HEK293 (cell line): Measurements from ENCODE around the gene RTN4RL2.

Source experiments
- GLIS1 ChIP-seq: fragments of 450-650 bp; formaldehyde crosslinking; IDR thresholded peaks from 2 replicates; pipeline ENCODE4 v1.5.1; 2016; ENCODE audit warnings: missing biosample characterization, missing genetic modification characterization
- INSM2 ChIP-seq: fragments of 450-650 bp; formaldehyde crosslinking; IDR thresholded peaks from 2 replicates; pipeline ENCODE4 v1.5.1; 2016; ENCODE audit warnings: missing biosample characterization, missing genetic modification characterization
- PATZ1 ChIP-seq: fragments of 450-650 bp; formaldehyde crosslinking; IDR thresholded peaks from 2 replicates; pipeline ENCODE4 v1.5.1; 2016; ENCODE audit warnings: missing biosample characterization, missing genetic modification characterization
- ZNF423 ChIP-seq: fragments of 450-650 bp; formaldehyde crosslinking; IDR thresholded peaks from 2 replicates; pipeline ENCODE4 v1.5.1; 2016; ENCODE audit warnings: missing biosample characterization, missing genetic modification characterization
- ZNF776 ChIP-seq: fragments of 450-650 bp; formaldehyde crosslinking; IDR thresholded peaks from 2 replicates; pipeline ENCODE4 v1.5.0; 2017; ENCODE audit warnings: missing biosample characterization, missing genetic modification characterization, borderline replicate concordance
- TF ChIP-seq, protein P1 (sequence below): fragments of 450-650 bp; formaldehyde crosslinking; IDR thresholded peaks from 2 replicates; pipeline ENCODE4 v1.5.1; 2016; ENCODE audit warnings: missing biosample characterization, missing genetic modification characterization

- TF ChIP-seq, protein P1, sequence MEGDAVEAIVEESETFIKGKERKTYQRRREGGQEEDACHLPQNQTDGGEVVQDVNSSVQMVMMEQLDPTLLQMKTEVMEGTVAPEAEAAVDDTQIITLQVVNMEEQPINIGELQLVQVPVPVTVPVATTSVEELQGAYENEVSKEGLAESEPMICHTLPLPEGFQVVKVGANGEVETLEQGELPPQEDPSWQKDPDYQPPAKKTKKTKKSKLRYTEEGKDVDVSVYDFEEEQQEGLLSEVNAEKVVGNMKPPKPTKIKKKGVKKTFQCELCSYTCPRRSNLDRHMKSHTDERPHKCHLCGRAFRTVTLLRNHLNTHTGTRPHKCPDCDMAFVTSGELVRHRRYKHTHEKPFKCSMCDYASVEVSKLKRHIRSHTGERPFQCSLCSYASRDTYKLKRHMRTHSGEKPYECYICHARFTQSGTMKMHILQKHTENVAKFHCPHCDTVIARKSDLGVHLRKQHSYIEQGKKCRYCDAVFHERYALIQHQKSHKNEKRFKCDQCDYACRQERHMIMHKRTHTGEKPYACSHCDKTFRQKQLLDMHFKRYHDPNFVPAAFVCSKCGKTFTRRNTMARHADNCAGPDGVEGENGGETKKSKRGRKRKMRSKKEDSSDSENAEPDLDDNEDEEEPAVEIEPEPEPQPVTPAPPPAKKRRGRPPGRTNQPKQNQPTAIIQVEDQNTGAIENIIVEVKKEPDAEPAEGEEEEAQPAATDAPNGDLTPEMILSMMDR (tag by site-specific recombination) = no peak
- TF ChIP-seq PATZ1 = no peak
- TF ChIP-seq GLIS1 (tag by site-specific recombination) = no peak
- TF ChIP-seq ZNF423 = no peak
- TF ChIP-seq ZNF776 = no peak
- TF ChIP-seq INSM2 (tag by site-specific recombination) = no peak
Measured at GRCh38 chr11:57481915-57482781, 21.8 kb downstream of the RTN4RL2 start.
